Stimulated activated CD8-positive, alpha-beta memory T cell treated with anti-CD3 and anti-CD28 coated beads, Interleukin-2, amount 100 ng/mL, for 48 hours (primary cell): Measurements from ENCODE around the gene PCYT2.

ENCODE experiments used
- DNase-seq, 2 donors: peaks; one replicate each; pipeline ENCODE4 v3.0.0-alpha.2; 2020; ENCODE audit warnings: low read depth in 2 of 2

The PCYT2 gene

GRCh38 chr17:81858967-81859905, 52.0 kb downstream of the PCYT2 start:
- DNase-seq: no peak

- DNase-seq: no peak
Observed at GRCh38 chr17:81858170-81858966, 52.8 kb downstream of the PCYT2 start.

- no peak for DNase-seq
Observed at GRCh38 chr17:81854974-81855774, 56.0 kb downstream of the PCYT2 start.

- no peak for DNase-seq
Observed at GRCh38 chr17:81852237-81852636, 59.0 kb downstream of the PCYT2 start.

GRCh38 chr17:81851423-81851822, 59.8 kb downstream of the PCYT2 start:
- no peak for DNase-seq
